Testis (tissue), 3 donors: ENCODE measurements around the gene CELSR1. TPM values are rescaled to one million over a fixed set of nuclear protein-coding genes. Genes with fewer than 3 reads are reported as not detected.

Experiments used
- DNase-seq: peaks from one replicate; pipeline ENCODE4 v3.0.0-alpha.2; 2019
- H3K27ac ChIP-seq, 2 donors: fragments of 200-600 bp; sonication (generic); one replicate each; pipeline ENCODE4 v1.5.1; 2019
- H3K27me3 ChIP-seq: fragments of 200-600 bp; sonication (generic); one replicate; pipeline ENCODE4 v1.5.1; 2019
- H3K36me3 ChIP-seq: fragments of 200-600 bp; sonication (generic); one replicate; pipeline ENCODE4 v1.5.1; 2017; ENCODE audit warnings: low read depth; ENCODE audit errors: missing control alignments
- H3K4me1 ChIP-seq: fragments of 200-600 bp; sonication (generic); one replicate; pipeline ENCODE4 v1.5.1; 2019
- H3K4me3 ChIP-seq, 2 donors: fragments of 200-600 bp; sonication (generic); one replicate each; pipeline ENCODE4 v1.5.1; 2017 to 2019
- H3K9me3 ChIP-seq: fragments of 200-600 bp; sonication (generic); one replicate; pipeline ENCODE4 v1.5.1; 2017
- CTCF ChIP-seq, 3 experiments: fragments of 450-650 bp in 2 of 3; fragments of 200-600 bp in 1 of 3; sonication (generic) in 1 of 3; IDR thresholded peaks; one replicate each; pipeline ENCODE4 v1.5.1; 2016 to 2019; ENCODE audit warnings: antibody characterized with exemption in 3 of 3, mild to moderate bottlenecking in 2 of 3, moderate library complexity in 1 of 3
- POLR2A ChIP-seq: fragments of 450-650 bp; IDR thresholded peaks from one replicate; pipeline ENCODE4 v1.6.1; 2017; ENCODE audit warnings: antibody characterized with exemption, mild to moderate bottlenecking, moderate library complexity
- WGBS, 2 donors: methylation state at CpG; one replicate each; pipeline ENCODE4 v1.1.5; 2018; 5-methylcytosine and 5-hydroxymethylcytosine counted together
- intact Hi-C: fragments of 100-400 bp; cut with DNase I; formaldehyde crosslinking; loops from one replicate; pipeline ENCODE4 v1.15.1; 2023; ENCODE audit warnings: low total_unique reads
- polyA plus RNA-seq: library from polyadenylated mRNA; stranded (reverse); fragments of 350-450 nt; fragmentation: Illumina TruSeq; extraction: RNeasy Lipid Tissue Mini Kit (QIAGEN cat#74804); gene quantifications from one replicate; pipeline ENCODE4 v1.2.3, GENCODE V29; 2014; ENCODE audit warnings: low read depth, low replicate concordance; ENCODE audit not compliant: insufficient read depth
- total RNA-seq, 2 donors: library from RNA; depleted of rRNA; stranded (reverse); fragments of >200 nt; gene quantifications; one replicate each; pipeline ENCODE4 v1.2.3, GENCODE V29; 2016

CELSR1 gene
- total and polyA plus RNA-seq, 3 donors from 2014 or later: 5.6 to 21.5 (median 13.8) TPM

GRCh38 chr22:46499805-46500189, 37.6 kb downstream of the CELSR1 start:
- WGBS, 2 donors: 54 to 55% methylated on average over 12 of the region's 12 CpGs
- Histone ChIP-seq H3K4me3 (no peak overlapping the region), H3K27ac (no peak overlapping the region), H3K27me3 (no peaks in the 10 kb centered on the region), H3K4me1 (no peaks in the 10 kb centered on the region), H3K9me3 (no peaks in the 10 kb centered on the region), H3K36me3 (no peaks in the 10 kb centered on the region)
- intact Hi-C loops: no loop called here
- DNase-seq: no peak
- TF ChIP-seq POLR2A (no peak), CTCF (IDR thresholded peaks at IDR 0.05) (no peak)

GRCh38 chr22:46491946-46492345, 45.5 kb downstream of the CELSR1 start:
- TF ChIP-seq CTCF (IDR thresholded peaks at IDR 0.05): no peak
- TF ChIP-seq POLR2A: no peak
- Histone ChIP-seq H3K27ac (no peak overlapping the region), H3K9me3 (no peaks in the 10 kb centered on the region), H3K36me3 (no peaks in the 10 kb centered on the region), H3K27me3 (no peaks in the 10 kb centered on the region), H3K4me1 (no peaks in the 10 kb centered on the region), H3K4me3 (no peak overlapping the region)
- intact Hi-C loops: no loop called here
- no peak for DNase-seq
- 59 to 63% methylated on average over 11 of the region's 11 CpGs for WGBS, 2 donors

- no peak overlapping the region for H3K27ac ChIP-seq
- intact Hi-C loops: no loop called here
- H3K27me3 ChIP-seq: no peaks in the 10 kb centered on the region
- 78 to 93% methylated on average over 11 of the region's 11 CpGs for WGBS, 2 donors
- no peak overlapping the region for H3K4me3 ChIP-seq
- no peak for DNase-seq
- no peaks in the 10 kb centered on the region for H3K4me1 ChIP-seq
- no peaks in the 10 kb centered on the region for H3K9me3 ChIP-seq
- no peaks in the 10 kb centered on the region for H3K36me3 ChIP-seq
- TF ChIP-seq CTCF (IDR thresholded peaks at IDR 0.05): no peak
- no peak for TF ChIP-seq POLR2A
These were observed 46.9 kb downstream of the CELSR1 start for GRCh38 chr22:46490538-46490937.

- H3K36me3 ChIP-seq: no peaks in the 10 kb centered on the region
- H3K4me3 ChIP-seq: no peak overlapping the region
- TF ChIP-seq CTCF (IDR thresholded peaks at IDR 0.05) (no peak), POLR2A (no peak)
- 72 to 78% methylated on average over 10 to 11 of the region's 12 CpGs for WGBS, 2 donors
- no peaks in the 10 kb centered on the region for H3K4me1 ChIP-seq
- no peak overlapping the region for H3K27ac ChIP-seq
- DNase-seq: no peak
- no peaks in the 10 kb centered on the region for H3K9me3 ChIP-seq
- no peaks in the 10 kb centered on the region for H3K27me3 ChIP-seq
- intact Hi-C loops: no loop called here
These were observed 50.3 kb downstream of the CELSR1 start for GRCh38 chr22:46486996-46487717.
